GM13977 (cell line): ENCODE data around the gene GPR82.
"Not testable (repeated sequence)": the region's sequence is repeated elsewhere in the genome, so short reads cannot be mapped to it uniquely, and the experiment has no call there.

ENCODE experiments used
- DNase-seq: peaks from one replicate; pipeline ENCODE4 v3.0.0; 2012; ENCODE audit warnings: low spot score
- CTCF ChIP-seq: IDR thresholded peaks from 2 replicates; pipeline ENCODE4 v1.5.1; 2012; ENCODE audit warnings: mild to moderate bottlenecking, control low read depth; ENCODE audit not compliant: insufficient read depth; ENCODE audit errors: extremely low read depth, missing control alignments
- in situ Hi-C: fragments of 300-500 bp; cut with MboI; formaldehyde crosslinking; loops from one replicate; pipeline ENCODE4 v1.12.0; 2022; ENCODE audit warnings: low sequenced_read_pairs, low pct_unique_long_range_greater_than_20kb, mixed read lengths, inconsistent platforms; ENCODE audit not compliant: unreplicated experiment

The GPR82 gene

GRCh38 chrX:41716767-41717473 lies 7.1 kb upstream of the GPR82 start:
- no peak for TF ChIP-seq CTCF
- no peak for DNase-seq
- in situ Hi-C loops = no loop called here

GRCh38 chrX:41718481-41719235 lies 5.3 kb upstream of the GPR82 start:
- no peak for TF ChIP-seq CTCF
- in situ Hi-C loops = no loop called here
- no peak for DNase-seq

- in situ Hi-C loops, DNase-seq: not testable (repeated sequence)
Measured at GRCh38 chrX:41719610-41720009, 4.4 kb upstream of the GPR82 start.

- in situ Hi-C loops = no loop called here
- TF ChIP-seq CTCF = no peak
- DNase-seq = peak; percentile 22
Measured at GRCh38 chrX:41720125-41720779, 3.7 kb upstream of the GPR82 start.

- in situ Hi-C loops = no loop called here
- no peak for DNase-seq
Measured at GRCh38 chrX:41721590-41721989, 2.4 kb upstream of the GPR82 start.

GRCh38 chrX:41722214-41722613 lies 1.8 kb upstream of the GPR82 start:
- no peak for TF ChIP-seq CTCF
- in situ Hi-C loops = no loop called here
- DNase-seq = no peak

More at GRCh38 chrX:41721590-41721989, 2.4 kb upstream of the GPR82 start:
- TF ChIP-seq CTCF = no peak
